ENCODE measurements around the gene LRRFIP1.
"Not testable (repeated sequence)": the region's sequence is repeated elsewhere in the genome, so short reads cannot be mapped to it uniquely, and the experiment has no call there.

GRCh38 chr2:237606522-237606921, 20.9 kb upstream of the LRRFIP1 start:
- not testable (repeated sequence) for TF ChIP-seq CTCF, POLR2A (IDR thresholded peaks at IDR 0.05)
